ENCODE results near the gene SCAF1.
"Not testable (repeated sequence)": the region's sequence is repeated elsewhere in the genome, so short reads cannot be mapped to it uniquely, and the experiment has no call there.

DNA sequence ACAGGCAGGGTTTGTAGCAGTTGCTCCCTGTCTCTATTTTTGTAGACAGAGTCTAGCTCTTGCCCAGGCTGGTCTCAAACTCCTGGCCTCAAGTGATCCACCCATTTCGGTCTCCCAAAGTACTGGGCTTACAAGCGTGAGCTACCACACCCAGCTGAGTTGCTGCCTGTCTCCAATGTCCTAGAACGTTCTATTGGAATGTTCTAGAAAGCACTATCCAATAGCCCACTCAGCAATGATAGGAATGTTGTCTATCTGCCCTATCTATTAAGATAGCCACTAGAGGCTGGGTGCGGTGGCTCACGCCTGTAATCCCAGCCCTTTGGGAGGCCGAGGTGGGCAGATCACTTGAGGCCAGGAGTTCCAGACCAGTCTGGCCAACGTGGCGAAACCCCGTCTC lies 8.7 kb upstream of the SCAF1 start:
- TF ChIP-seq, protein P1, sequence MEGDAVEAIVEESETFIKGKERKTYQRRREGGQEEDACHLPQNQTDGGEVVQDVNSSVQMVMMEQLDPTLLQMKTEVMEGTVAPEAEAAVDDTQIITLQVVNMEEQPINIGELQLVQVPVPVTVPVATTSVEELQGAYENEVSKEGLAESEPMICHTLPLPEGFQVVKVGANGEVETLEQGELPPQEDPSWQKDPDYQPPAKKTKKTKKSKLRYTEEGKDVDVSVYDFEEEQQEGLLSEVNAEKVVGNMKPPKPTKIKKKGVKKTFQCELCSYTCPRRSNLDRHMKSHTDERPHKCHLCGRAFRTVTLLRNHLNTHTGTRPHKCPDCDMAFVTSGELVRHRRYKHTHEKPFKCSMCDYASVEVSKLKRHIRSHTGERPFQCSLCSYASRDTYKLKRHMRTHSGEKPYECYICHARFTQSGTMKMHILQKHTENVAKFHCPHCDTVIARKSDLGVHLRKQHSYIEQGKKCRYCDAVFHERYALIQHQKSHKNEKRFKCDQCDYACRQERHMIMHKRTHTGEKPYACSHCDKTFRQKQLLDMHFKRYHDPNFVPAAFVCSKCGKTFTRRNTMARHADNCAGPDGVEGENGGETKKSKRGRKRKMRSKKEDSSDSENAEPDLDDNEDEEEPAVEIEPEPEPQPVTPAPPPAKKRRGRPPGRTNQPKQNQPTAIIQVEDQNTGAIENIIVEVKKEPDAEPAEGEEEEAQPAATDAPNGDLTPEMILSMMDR (IDR thresholded peaks at IDR 0.05): not testable (repeated sequence)
- not testable (repeated sequence) for TF ChIP-seq EZH2, EZH2phosphoT487 (IDR thresholded peaks at IDR 0.05)

All from neural progenitor cell (in vitro differentiated cells).